ENCODE results near the gene ELANE.

Gene ELANE

GRCh38 chr19:852136-853013 is at the start of gene ELANE:
Gene ELANE (plus strand): TSS chr19:852303. CDS start chr19:852329, 26 bp downstream.
- no peak for DNase-seq

DNA sequence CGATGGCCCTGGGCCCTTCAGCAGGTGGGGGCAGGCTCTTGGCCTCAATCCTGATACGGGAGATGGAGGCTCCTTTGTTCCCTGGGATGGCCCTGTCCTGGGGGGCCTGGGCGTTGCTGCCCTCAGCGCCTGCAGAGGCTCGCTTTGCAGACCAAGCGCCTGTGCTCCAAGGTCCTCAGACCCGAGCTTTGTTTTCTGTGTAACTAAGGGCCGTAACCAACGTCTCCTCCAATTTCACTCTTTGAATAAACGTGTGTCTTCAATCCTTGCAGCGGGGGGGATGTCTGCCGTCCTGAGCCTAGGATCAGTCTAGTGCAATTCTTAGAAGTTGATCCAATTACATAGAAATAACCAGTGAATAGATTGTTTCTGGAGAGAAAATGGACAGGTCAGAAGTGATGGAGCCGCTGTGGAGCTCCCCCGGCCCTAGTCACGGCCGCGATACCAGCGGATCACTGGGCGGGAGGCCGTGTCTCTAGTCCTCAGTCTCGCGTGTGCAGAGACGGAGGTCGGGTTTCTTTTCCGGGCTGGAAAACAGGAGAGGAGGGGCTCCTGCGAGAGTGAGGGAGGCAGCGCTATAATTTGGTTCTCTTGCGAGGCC is 49.5 kb upstream of the ELANE start:
- DNase-seq, result no peak

DNA sequence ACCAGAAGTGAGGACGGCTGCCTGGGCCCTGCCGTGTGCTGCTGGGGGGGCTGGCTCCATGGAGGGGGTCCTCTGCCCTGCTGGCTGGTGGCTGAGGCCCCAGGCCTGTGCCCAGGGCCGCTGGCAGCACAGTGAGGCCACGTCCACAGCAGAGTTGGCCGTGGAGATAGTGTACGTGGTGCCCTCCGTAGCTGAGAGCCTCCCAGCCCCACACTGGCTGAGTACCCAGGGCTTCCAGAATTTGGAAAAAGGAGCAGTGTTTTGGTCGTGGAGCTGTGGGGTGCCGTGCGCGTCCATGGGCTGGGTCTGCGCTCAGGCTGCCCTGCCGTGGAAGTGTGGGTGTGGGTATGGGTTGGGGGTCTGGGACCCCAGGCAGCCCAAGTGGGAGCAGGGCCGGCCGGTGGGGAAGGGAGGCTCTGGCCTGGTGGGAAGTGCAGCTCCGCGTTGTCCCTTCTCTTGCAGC is 49.0 kb upstream of the ELANE start:
- no peak for DNase-seq

- DNase-seq, result no peak
Observed at GRCh38 chr19:803686-804418, 48.3 kb upstream of the ELANE start.

DNA sequence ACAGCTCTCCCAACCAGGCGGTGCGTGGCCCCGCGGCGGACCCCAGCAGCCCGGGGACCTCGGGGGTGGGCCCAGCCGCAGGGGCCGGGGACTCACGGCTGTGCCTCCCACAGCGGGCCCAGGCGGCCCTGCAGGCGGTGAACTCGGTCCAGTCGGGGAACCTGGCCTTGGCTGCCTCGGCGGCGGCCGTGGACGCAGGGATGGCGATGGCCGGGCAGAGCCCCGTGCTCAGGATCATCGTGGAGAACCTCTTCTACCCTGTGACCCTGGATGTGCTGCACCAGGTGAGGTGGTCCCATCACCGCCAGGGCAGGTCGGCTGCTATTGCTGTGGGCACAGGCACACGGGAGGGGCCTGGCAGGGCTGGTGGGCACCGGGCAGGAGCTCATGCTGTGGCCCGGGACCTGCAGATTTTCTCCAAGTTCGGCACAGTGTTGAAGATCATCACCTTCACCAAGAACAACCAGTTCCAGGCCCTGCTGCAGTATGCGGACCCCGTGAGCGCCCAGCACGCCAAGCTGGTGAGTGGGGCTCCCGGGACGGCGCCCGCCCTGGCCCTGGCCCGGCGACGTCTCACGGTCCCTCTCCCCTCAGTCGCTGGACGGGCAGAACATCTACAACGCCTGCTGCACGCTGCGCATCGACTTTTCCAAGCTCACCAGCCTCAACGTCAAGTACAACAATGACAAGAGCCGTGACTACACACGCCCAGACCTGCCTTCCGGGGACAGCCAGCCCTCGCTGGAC is 47.5 kb upstream of the ELANE start:
- no peak for DNase-seq

DNA sequence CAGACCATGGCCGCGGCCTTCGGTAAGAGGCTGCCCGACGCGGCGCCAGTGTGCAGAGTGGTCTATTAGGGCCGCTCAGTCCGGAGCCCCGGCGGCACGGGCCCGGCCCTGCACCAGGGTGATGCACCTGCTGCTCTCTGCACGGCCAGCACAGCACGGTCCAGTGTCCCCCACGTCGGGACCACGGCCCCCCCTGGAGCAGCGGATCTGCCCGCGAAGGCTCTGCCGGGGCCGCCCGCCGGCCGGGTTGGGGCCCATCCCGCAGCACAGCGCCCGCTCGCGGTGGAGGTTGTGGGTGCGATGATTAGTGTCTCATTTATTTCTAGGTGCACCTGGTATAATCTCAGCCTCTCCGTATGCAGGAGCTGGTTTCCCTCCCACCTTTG is 46.9 kb upstream of the ELANE start:
- no peak for DNase-seq

DNA sequence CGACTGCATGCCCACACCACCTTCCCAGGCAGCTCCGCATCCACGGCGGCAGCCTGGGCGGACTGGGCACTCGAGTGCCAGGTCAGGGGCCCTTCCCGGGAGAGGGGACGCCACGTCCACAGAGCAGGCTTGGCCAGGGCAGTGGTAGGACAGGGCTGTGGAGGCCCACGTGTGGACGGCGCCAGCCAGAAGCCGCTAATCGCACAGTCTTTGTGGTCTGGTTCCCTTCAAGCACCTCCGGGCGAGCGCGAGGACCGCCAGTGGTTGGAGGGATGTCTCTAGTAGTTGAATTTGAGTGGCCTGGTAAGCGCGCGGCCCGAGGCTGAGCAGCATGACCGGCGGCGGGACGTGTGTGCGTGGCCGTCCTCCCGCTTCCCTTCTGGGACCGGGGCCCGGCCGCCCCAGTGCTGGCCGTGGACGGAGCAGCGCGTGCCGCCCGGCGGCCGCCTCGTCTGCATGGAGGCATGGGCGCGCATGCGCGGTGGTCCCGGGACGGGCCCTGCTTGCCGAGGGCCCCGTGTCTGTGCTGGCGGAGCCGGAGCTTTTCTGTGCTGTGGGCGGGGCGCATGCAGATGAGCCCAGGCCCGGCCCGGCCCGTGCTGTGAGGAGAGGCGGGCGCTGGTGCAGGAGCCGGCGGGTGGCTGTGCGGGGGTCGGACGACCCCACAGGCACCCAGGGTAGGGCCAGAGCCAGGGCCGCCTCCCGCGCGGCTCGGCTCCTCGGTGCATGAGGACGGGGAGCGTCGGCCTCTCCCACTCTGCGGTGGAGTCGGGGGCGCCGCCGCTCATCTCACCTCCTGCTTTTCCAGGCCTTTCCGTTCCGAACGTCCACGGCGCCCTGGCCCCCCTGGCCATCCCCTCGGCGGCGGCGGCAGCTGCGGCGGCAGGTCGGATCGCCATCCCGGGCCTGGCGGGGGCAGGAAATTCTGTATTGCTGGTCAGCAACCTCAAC is 46.2 kb upstream of the ELANE start:
- DNase-seq, result no peak

GRCh38 chr19:806815-807421 is 45.2 kb upstream of the ELANE start:
- DNase-seq, result no peak

DNA sequence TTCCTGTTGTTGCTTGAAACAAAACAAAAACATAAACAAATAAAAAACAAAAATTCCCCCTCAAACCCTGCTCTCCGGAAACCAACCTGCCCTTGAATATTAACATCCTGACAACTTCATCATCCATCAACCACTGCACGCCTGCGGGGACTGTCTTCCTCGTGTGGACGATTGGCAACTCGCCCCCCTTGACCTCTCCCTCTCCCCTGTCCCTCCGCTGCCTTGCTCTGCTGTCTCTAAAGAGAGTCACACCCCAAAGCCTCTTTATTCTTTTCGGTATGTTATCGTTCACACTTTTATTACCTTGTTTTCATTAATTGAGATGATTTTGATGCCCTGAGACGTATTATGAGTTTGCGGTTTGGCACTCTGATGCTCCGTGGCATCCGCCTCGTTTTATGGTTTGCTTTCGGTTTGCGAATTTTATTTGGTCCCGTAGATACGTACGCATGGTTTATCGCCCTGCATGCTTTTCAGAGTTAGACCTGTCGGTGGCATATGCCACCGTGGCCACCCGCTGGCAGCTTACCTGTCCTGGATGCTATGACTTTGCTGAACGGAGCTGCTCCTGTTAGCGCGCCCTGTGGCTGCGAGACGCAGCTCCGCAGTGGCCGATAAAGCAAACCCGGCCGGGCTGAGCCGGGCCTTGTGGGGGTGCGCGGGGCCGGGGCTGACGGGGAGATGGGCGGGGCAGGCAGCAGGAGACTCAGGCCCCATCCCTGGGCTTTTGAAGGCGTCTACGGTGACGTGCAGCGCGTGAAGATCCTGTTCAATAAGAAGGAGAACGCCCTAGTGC is 44.3 kb upstream of the ELANE start:
- DNase-seq, result no peak

DNA sequence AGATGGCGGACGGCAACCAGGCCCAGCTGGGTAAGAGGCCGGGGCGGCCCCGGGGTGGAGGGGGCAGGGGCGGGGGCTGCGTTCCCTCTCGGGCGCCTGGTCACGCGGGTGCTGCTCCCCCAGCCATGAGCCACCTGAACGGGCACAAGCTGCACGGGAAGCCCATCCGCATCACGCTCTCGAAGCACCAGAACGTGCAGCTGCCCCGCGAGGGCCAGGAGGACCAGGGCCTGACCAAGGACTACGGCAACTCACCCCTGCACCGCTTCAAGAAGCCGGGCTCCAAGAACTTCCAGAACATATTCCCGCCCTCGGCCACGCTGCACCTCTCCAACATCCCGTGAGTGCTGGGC is 43.7 kb upstream of the ELANE start:
- no peak for DNase-seq

GRCh38 chr19:810077-810855 is 41.8 kb upstream of the ELANE start:
- no peak for DNase-seq

DNA sequence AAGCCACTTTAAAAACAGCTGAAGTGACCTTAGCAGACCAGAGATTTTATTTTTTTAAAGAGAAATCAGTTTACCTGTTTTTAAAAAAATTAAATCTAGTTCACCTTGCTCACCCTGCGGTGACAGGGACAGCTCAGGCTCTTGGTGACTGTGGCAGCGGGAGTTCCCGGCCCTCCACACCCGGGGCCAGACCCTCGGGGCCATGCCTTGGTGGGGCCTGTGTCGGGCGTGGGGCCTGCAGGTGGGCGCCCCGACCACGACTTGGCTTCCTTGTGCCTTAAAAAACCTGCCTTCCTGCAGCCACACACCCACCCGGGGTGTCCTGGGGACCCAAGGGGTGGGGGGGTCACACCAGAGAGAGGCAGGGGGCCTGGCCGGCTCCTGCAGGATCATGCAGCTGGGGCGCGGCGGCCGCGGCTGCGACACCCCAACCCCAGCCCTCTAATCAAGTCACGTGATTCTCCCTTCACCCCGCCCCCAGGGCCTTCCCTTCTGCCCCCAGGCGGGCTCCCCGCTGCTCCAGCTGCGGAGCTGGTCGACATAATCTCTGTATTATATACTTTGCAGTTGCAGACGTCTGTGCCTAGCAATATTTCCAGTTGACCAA is 41.1 kb upstream of the ELANE start:
- DNase-seq, result no peak

DNA sequence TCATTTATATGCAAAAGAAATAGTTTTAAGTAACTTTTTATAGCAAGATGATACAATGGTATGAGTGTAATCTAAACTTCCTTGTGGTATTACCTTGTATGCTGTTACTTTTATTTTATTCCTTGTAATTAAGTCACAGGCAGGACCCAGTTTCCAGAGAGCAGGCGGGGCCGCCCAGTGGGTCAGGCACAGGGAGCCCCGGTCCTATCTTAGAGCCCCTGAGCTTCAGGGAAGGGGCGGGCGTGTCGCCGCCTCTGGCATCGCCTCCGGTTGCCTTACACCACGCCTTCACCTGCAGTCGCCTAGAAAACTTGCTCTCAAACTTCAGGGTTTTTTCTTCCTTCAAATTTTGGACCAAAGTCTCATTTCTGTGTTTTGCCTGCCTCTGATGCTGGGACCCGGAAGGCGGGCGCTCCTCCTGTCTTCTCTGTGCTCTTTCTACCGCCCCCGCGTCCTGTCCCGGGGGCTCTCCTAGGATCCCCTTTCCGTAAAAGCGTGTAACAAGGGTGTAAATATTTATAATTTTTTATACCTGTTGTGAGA is 40.5 kb upstream of the ELANE start:
- no peak for DNase-seq

DNA sequence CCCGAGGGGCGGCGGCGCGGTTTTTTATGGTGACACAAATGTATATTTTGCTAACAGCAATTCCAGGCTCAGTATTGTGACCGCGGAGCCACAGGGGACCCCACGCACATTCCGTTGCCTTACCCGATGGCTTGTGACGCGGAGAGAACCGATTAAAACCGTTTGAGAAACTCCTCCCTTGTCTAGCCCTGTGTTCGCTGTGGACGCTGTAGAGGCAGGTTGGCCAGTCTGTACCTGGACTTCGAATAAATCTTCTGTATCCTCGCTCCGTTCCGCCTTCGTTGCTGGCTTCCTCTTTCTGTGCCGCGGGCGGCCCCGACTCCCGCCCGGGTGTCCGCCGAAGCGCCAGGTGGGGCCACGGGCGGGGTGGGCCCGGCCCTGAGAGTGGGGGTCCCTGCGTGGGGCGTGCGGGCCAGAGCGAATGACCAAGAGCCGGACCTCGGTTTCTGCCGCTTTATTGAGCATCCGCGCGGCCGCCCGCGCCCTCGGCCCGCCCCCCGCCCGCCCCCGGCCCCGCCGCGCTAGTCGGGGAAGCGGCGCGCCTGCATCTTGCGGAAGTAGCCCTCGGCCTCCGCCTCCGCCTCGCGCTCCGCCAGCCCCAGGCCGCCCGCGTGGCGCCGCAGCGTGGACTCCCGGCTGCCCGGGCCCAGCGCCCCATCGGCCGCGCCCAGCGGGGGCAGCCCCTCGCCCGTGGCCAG is 39.9 kb upstream of the ELANE start:
- DNase-seq, result no peak

GRCh38 chr19:812747-813218 is 39.3 kb upstream of the ELANE start:
- no peak for DNase-seq

GRCh38 chr19:813219-814151 is 38.6 kb upstream of the ELANE start:
- DNase-seq, result no peak
